Epithelial cell of proximal tubule (primary cell): ENCODE results near the gene PDZD4. TPM values are rescaled to one million over a fixed set of nuclear protein-coding genes. Genes with fewer than 3 reads are reported as not detected.

Experiments used
- DNase-seq: peaks from one replicate; pipeline ENCODE4 v3.0.0-alpha.2; 2011; ENCODE audit warnings: low read depth
- H3K4me3 ChIP-seq: 2 replicates; pipeline ENCODE4 v1.5.1; 2011; ENCODE audit warnings: low read depth, mild to moderate bottlenecking, low read length
- CTCF ChIP-seq: conservative IDR thresholded peaks from 2 replicates; pipeline ENCODE4 v1.5.1; 2012; ENCODE audit warnings: low read depth, mild to moderate bottlenecking, low read length
- total RNA-seq: library from RNA; depleted of rRNA; stranded (reverse); fragments of >200 nt; gene quantifications from 2 replicates; pipeline ENCODE4 v1.2.3, GENCODE V29; 2015

Gene PDZD4
- total RNA-seq, 1 donor from 2014 or later = 0.17 TPM

GRCh38 chrX:153779891-153780677 lies 50.3 kb downstream of the PDZD4 start:
- no peak for TF ChIP-seq CTCF
- no peak for DNase-seq
- no peak overlapping the region for H3K4me3 ChIP-seq

- TF ChIP-seq CTCF = no peak
- H3K4me3 ChIP-seq = no peak overlapping the region
- DNase-seq = no peak
These were observed 51.7 kb downstream of the PDZD4 start for GRCh38 chrX:153778684-153779101.

GRCh38 chrX:153778181-153778580 lies 52.2 kb downstream of the PDZD4 start:
- TF ChIP-seq CTCF = no peak
- no peak for DNase-seq
- no peak overlapping the region for H3K4me3 ChIP-seq

GRCh38 chrX:153777261-153778090 lies 52.9 kb downstream of the PDZD4 start:
- H3K4me3 ChIP-seq = no peak overlapping the region
- no peak for DNase-seq
- no peak for TF ChIP-seq CTCF

- TF ChIP-seq CTCF = no peak
- no peak for DNase-seq
- H3K4me3 ChIP-seq = no peak overlapping the region
These were observed 53.7 kb downstream of the PDZD4 start for GRCh38 chrX:153776611-153777045.

- H3K4me3 ChIP-seq = no peak overlapping the region
- DNase-seq = no peak
These were observed 54.2 kb downstream of the PDZD4 start for GRCh38 chrX:153776120-153776599.

More at GRCh38 chrX:153776120-153776599, 54.2 kb downstream of the PDZD4 start:
- TF ChIP-seq CTCF = no peak
